Breast epithelium (tissue), 4 donors: Measurements from ENCODE around the gene SLC5A11. TPM values are rescaled to one million over a fixed set of nuclear protein-coding genes. Genes with fewer than 3 reads are reported as not detected.

ENCODE experiments used
- DNase-seq, 2 donors: peaks; one replicate each; pipeline ENCODE4 v3.0.0-alpha.2; 2019; ENCODE audit warnings: low spot score in 2 of 2
- H3K27ac ChIP-seq, 2 donors: fragments of 200-600 bp; sonication (generic) in 1 of 2; one replicate each; pipeline ENCODE4 v1.5.1; 2016 to 2019; ENCODE audit warnings: mild to moderate bottlenecking in 1 of 2
- H3K27me3 ChIP-seq, 2 donors: fragments of 200-600 bp; sonication (generic) in 1 of 2; one replicate each; pipeline versions ENCODE4 v1.5.1 to v1.6.0; 2017 to 2019; ENCODE audit warnings: control low read depth in 1 of 2, mild to moderate bottlenecking in 1 of 2
- H3K36me3 ChIP-seq: fragments of 200-600 bp; one replicate; pipeline ENCODE4 v1.5.1; 2019
- H3K4me1 ChIP-seq, 2 donors: fragments of 200-600 bp; sonication (generic); one replicate each; pipeline ENCODE4 v1.5.1; 2016 to 2019; ENCODE audit warnings: control low read depth in 1 of 2
- H3K4me3 ChIP-seq, 3 donors: fragments of 200-600 bp; sonication (generic); 1 replicate in 2 of 3; 2 replicates in 1 of 3; pipeline ENCODE4 v1.5.1; 2016 to 2019; ENCODE audit warnings: mild to moderate bottlenecking in 3 of 3, moderate library complexity in 2 of 3
- H3K9me3 ChIP-seq, 2 donors: fragments of 200-600 bp; sonication (generic) in 1 of 2; one replicate each; pipeline ENCODE4 v1.5.1; 2016 to 2019; ENCODE audit warnings: control low read depth in 1 of 2
- CTCF ChIP-seq, 3 donors: fragments of 450-650 bp; IDR thresholded peaks; one replicate each; pipeline ENCODE4 v1.5.1; 2016 to 2017; ENCODE audit warnings: antibody characterized with exemption in 3 of 3, mild to moderate bottlenecking in 3 of 3, moderate library complexity in 3 of 3
- POLR2A ChIP-seq: fragments of 450-650 bp; IDR thresholded peaks from one replicate; pipeline ENCODE4 v1.6.1; 2016; ENCODE audit warnings: antibody characterized with exemption, mild to moderate bottlenecking, moderate library complexity
- POLR2AphosphoS5 ChIP-seq, 3 donors: sonication (generic); formaldehyde crosslinking; IDR thresholded peaks; one replicate each; pipeline ENCODE4 v1.6.1; 2017; ENCODE audit warnings: antibody characterized with exemption in 3 of 3
- intact Hi-C: fragments of 100-400 bp; cut with DNase I; formaldehyde crosslinking; loops from one replicate; pipeline ENCODE4 v1.15.1; 2023; ENCODE audit warnings: low total_unique reads
- total RNA-seq, 3 donors: library from RNA; depleted of rRNA; stranded (reverse); fragments of >200 nt; gene quantifications; one replicate each; pipeline ENCODE4 v1.1.0, GENCODE V29; 2016

SLC5A11 gene
- total RNA-seq, 3 donors from 2014 or later: 0.16 to 1.8 (median 0.66) TPM

- no peaks in the 10 kb centered on the region for H3K4me1 ChIP-seq
- TF ChIP-seq POLR2AphosphoS5 (IDR thresholded peaks at IDR 0.05): no peak
- no peak for TF ChIP-seq POLR2A
- no peak for TF ChIP-seq CTCF (IDR thresholded peaks at IDR 0.05)
- no peak overlapping the region for H3K27ac ChIP-seq
- H3K4me3 ChIP-seq: no peak overlapping the region
- no peaks in the 10 kb centered on the region for H3K9me3 ChIP-seq
- DNase-seq: no peak
- H3K27me3 ChIP-seq: no peaks in the 10 kb centered on the region
- intact Hi-C loops: no loop called here
- H3K36me3 ChIP-seq: peaks cover 7% of the 10 kb centered on the region
Measured at GRCh38 chr16:24915576-24915975, 69.8 kb downstream of the SLC5A11 start.

- intact Hi-C loops: no loop called here
- no peaks in the 10 kb centered on the region for H3K9me3 ChIP-seq
- DNase-seq: no peak
- H3K36me3 ChIP-seq: peaks cover 7% of the 10 kb centered on the region
- no peak for TF ChIP-seq POLR2AphosphoS5 (IDR thresholded peaks at IDR 0.05)
- TF ChIP-seq CTCF (IDR thresholded peaks at IDR 0.05): no peak
- TF ChIP-seq POLR2A: no peak
- H3K4me3 ChIP-seq: no peak overlapping the region
- no peak overlapping the region for H3K27ac ChIP-seq
- H3K27me3 ChIP-seq: no peaks in the 10 kb centered on the region
- H3K4me1 ChIP-seq: no peaks in the 10 kb centered on the region
Measured at GRCh38 chr16:24917236-24917635, 71.5 kb downstream of the SLC5A11 start.

GRCh38 chr16:24917891-24918290, 72.1 kb downstream of the SLC5A11 start:
- Histone ChIP-seq H3K4me1 (no peaks in the 10 kb centered on the region), H3K4me3 (no peak overlapping the region), H3K27ac (no peak overlapping the region), H3K9me3 (no peaks in the 10 kb centered on the region), H3K27me3 (no peaks in the 10 kb centered on the region), H3K36me3 (peaks cover 7% of the 10 kb centered on the region)
- no peak for TF ChIP-seq POLR2A
- no peak for TF ChIP-seq CTCF (IDR thresholded peaks at IDR 0.05)
- no peak for TF ChIP-seq POLR2AphosphoS5 (IDR thresholded peaks at IDR 0.05)
- DNase-seq: no peak
- intact Hi-C loops: no loop called here

GRCh38 chr16:24918641-24919040, 72.9 kb downstream of the SLC5A11 start:
- TF ChIP-seq POLR2AphosphoS5 (IDR thresholded peaks at IDR 0.05): no peak
- H3K4me3 ChIP-seq: no peak overlapping the region
- no peaks in the 10 kb centered on the region for H3K27me3 ChIP-seq
- no peaks in the 10 kb centered on the region for H3K9me3 ChIP-seq
- peaks cover 7% of the 10 kb centered on the region for H3K36me3 ChIP-seq
- H3K4me1 ChIP-seq: no peaks in the 10 kb centered on the region
- no peak overlapping the region for H3K27ac ChIP-seq
- intact Hi-C loops: no loop called here
- no peak for DNase-seq

GRCh38 chr16:24919536-24919935, 73.8 kb downstream of the SLC5A11 start:
- H3K9me3 ChIP-seq: no peaks in the 10 kb centered on the region
- no peak overlapping the region for H3K4me3 ChIP-seq
- TF ChIP-seq CTCF (IDR thresholded peaks at IDR 0.05): no peak
- TF ChIP-seq POLR2AphosphoS5 (IDR thresholded peaks at IDR 0.05): no peak
- TF ChIP-seq POLR2A: no peak
- peaks cover 7% of the 10 kb centered on the region for H3K36me3 ChIP-seq
- H3K27me3 ChIP-seq: no peaks in the 10 kb centered on the region
- intact Hi-C loops: no loop called here
- H3K4me1 ChIP-seq: no peaks in the 10 kb centered on the region
- DNase-seq: no peak
- no peak overlapping the region for H3K27ac ChIP-seq

GRCh38 chr16:24920568-24920967, 74.8 kb downstream of the SLC5A11 start:
- TF ChIP-seq CTCF (IDR thresholded peaks at IDR 0.05) (no peak), POLR2A (no peak), POLR2AphosphoS5 (IDR thresholded peaks at IDR 0.05) (no peak)
- H3K9me3 ChIP-seq: no peaks in the 10 kb centered on the region
- no peaks in the 10 kb centered on the region for H3K4me1 ChIP-seq
- H3K27me3 ChIP-seq: no peaks in the 10 kb centered on the region
- no peak overlapping the region for H3K4me3 ChIP-seq
- no peak for DNase-seq
- intact Hi-C loops: no loop called here
- H3K36me3 ChIP-seq: peaks cover 7% of the 10 kb centered on the region
- no peak overlapping the region for H3K27ac ChIP-seq
